HEK293T (cell line): ENCODE results near the gene FANCI.

Experiments
- BHLHE40 ChIP-seq: fragments of 450-650 bp; IDR thresholded peaks from 2 replicates; pipeline ENCODE4 v1.6.1; 2016; ENCODE audit warnings: mild to moderate bottlenecking, moderate library complexity, borderline replicate concordance
- FOXA1 ChIP-seq: fragments of 450-650 bp; IDR thresholded peaks from 2 replicates; pipeline ENCODE4 v1.6.1; 2016; ENCODE audit warnings: mild to moderate bottlenecking
- FOXM1 ChIP-seq: fragments of 450-650 bp; IDR thresholded peaks from 2 replicates; pipeline ENCODE4 v1.6.1; 2017; ENCODE audit warnings: mild to moderate bottlenecking, borderline replicate concordance
- PKNOX1 ChIP-seq: fragments of 450-650 bp; IDR thresholded peaks from 2 replicates; pipeline ENCODE4 v1.6.1; 2016
- SP1 ChIP-seq: fragments of 450-650 bp; IDR thresholded peaks from 2 replicates; pipeline ENCODE4 v1.6.1; 2017
- SUZ12 ChIP-seq: fragments of 450-650 bp; IDR thresholded peaks from 2 replicates; pipeline ENCODE4 v1.6.1; 2016; ENCODE audit warnings: mild to moderate bottlenecking
- ZNF384 ChIP-seq: fragments of 450-650 bp; IDR thresholded peaks from 2 replicates; pipeline ENCODE4 v1.6.1; 2016

GRCh38 chr15:89332446-89332845 lies 88.7 kb downstream of the FANCI start:
- TF ChIP-seq BHLHE40 (no peak), ZNF384 (no peak), SUZ12 (no peak), SP1 (no peak), FOXA1 (no peak), FOXM1 (no peak), PKNOX1 (no peak)
